ENCODE measurements around the gene ATP5MG. TPM values are rescaled to one million over a fixed set of nuclear protein-coding genes. Genes with fewer than 3 reads are reported as not detected.

The ATP5MG gene
- total and polyA plus RNA-seq, 2 donors from 2014 or later, result 173 to 811 TPM

GRCh38 chr11:118410055-118410745 lies 8.8 kb downstream of the ATP5MG start:
- intact Hi-C loops (cut with DNase I), result no loop called here
- Histone ChIP-seq H3K27me3 (ENCODE audit: control insufficient read depth, insufficient read depth, low read length) (no peaks in the 10 kb centered on the region), H3K27ac (ENCODE audit: low read depth in 2 of 2, low read length in 2 of 2) (no peak overlapping the region), H3K4me1 (ENCODE audit: control insufficient read depth in 2 of 3, insufficient read depth in 2 of 3, low read depth in 1 of 3, low read length in 3 of 3) (no peaks in the 10 kb centered on the region), H3K4me3 (ENCODE audit: low read length in 3 of 3) (no peak overlapping the region), H3K9ac (ENCODE audit: low read length in 3 of 3) (no peak overlapping the region), H3K9me3 (ENCODE audit: control insufficient read depth in 2 of 3, insufficient read depth in 1 of 3, low read length in 3 of 3) (no peaks in the 10 kb centered on the region), H3K36me3 (ENCODE audit: control insufficient read depth in 2 of 3, insufficient read depth in 3 of 3, low read length in 3 of 3) (peaks cover 3 to 16% (median 8%) of the 10 kb centered on the region in 3 donors)
- FAIRE-seq (no peak), DNase-seq (no peak)
- TF ChIP-seq CTCF (IDR thresholded peaks at IDR 0.05; ENCODE audit: borderline replicate concordance, extremely low read depth, insufficient read depth), result no peak

GRCh38 chr11:118411530-118411929 lies 10.1 kb downstream of the ATP5MG start:
- FAIRE-seq, result no peak
- peaks cover 3 to 16% (median 8%) of the 10 kb centered on the region in 3 donors for H3K36me3 ChIP-seq (ENCODE audit: control insufficient read depth in 2 of 3, insufficient read depth in 3 of 3, low read length in 3 of 3)
- no peak for TF ChIP-seq CTCF (IDR thresholded peaks at IDR 0.05; ENCODE audit: borderline replicate concordance, extremely low read depth, insufficient read depth)
- H3K27ac ChIP-seq (ENCODE audit: low read depth in 2 of 2, low read length in 2 of 2), result no peak overlapping the region
- no peak for DNase-seq
- H3K27me3 ChIP-seq (ENCODE audit: control insufficient read depth, insufficient read depth, low read length), result no peaks in the 10 kb centered on the region
- H3K4me1 ChIP-seq (ENCODE audit: control insufficient read depth in 2 of 3, insufficient read depth in 2 of 3, low read depth in 1 of 3, low read length in 3 of 3), result no peaks in the 10 kb centered on the region
- intact Hi-C loops (cut with DNase I), result no loop called here
- no peaks in the 10 kb centered on the region for H3K9me3 ChIP-seq (ENCODE audit: control insufficient read depth in 2 of 3, insufficient read depth in 1 of 3, low read length in 3 of 3)
- no peak overlapping the region for H3K9ac ChIP-seq (ENCODE audit: low read length in 3 of 3)
- H3K4me3 ChIP-seq (ENCODE audit: low read length in 3 of 3), result no peak overlapping the region

DNA sequence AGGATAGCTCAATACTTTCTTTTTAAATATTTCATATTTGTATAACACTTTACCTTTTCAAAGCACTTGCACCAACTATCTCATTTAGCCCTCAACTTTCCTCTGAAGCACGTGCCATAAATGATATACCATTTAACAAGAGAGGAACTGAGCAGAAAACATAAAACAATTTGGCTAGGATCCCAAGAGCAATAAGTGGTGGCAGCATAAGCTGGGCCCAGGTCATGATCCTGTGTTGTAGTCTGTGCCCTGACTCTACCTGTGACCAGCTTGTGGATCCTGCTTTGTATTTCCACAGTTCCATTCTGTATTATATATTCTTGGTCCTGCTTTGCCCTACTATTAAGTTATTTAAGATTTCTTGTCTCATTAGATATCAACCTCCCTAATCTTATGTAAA lies 11.5 kb downstream of the ATP5MG start:
- FAIRE-seq, result no peak
- H3K4me1 ChIP-seq (ENCODE audit: control insufficient read depth in 2 of 3, insufficient read depth in 2 of 3, low read depth in 1 of 3, low read length in 3 of 3), result peaks cover 0 to 6% (median 0%) of the 10 kb centered on the region in 3 donors
- no peak overlapping the region for H3K27ac ChIP-seq (ENCODE audit: low read depth in 2 of 2, low read length in 2 of 2)
- no peaks in the 10 kb centered on the region for H3K27me3 ChIP-seq (ENCODE audit: control insufficient read depth, insufficient read depth, low read length)
- H3K9ac ChIP-seq (ENCODE audit: low read length in 3 of 3), result no peak overlapping the region
- no peaks in the 10 kb centered on the region for H3K9me3 ChIP-seq (ENCODE audit: control insufficient read depth in 2 of 3, insufficient read depth in 1 of 3, low read length in 3 of 3)
- TF ChIP-seq CTCF (IDR thresholded peaks at IDR 0.05; ENCODE audit: borderline replicate concordance, extremely low read depth, insufficient read depth), result no peak
- intact Hi-C loops (cut with DNase I), result no loop called here
- DNase-seq, result no peak
- no peak overlapping the region for H3K4me3 ChIP-seq (ENCODE audit: low read length in 3 of 3)
- H3K36me3 ChIP-seq (ENCODE audit: control insufficient read depth in 2 of 3, insufficient read depth in 3 of 3, low read length in 3 of 3), result peaks cover 3 to 16% (median 5%) of the 10 kb centered on the region in 3 donors
